Measurements from ENCODE around the gene ZNF641. TPM values are rescaled to one million over a fixed set of nuclear protein-coding genes. Genes with fewer than 3 reads are reported as not detected.

The ZNF641 gene
- total RNA-seq, 6 experiments from 2014 or later = 6.5 to 8.4 (median 7.2) TPM

GRCh38 chr12:48366131-48366530 is 15.4 kb upstream of the ZNF641 start:
- no peaks in the 10 kb centered on the region for H3K9me3 ChIP-seq
- TF ChIP-seq POLR2A (IDR thresholded peaks at IDR 0.05) = no peak
- no peak for TF ChIP-seq CTCF (IDR thresholded peaks at IDR 0.05)
- no peaks in the 10 kb centered on the region for H3K36me3 ChIP-seq
- no peak overlapping the region for H3K27ac ChIP-seq
- intact Hi-C loops (cut with DNase I) = no loop called here
- WGBS (ENCODE audit: insufficient coverage, low coverage, low lambda C conversion rate, missing lambda C conversion rate) = 58% methylated on average over 2 of the region's 2 CpGs
- no peaks in the 10 kb centered on the region for H3K4me1 ChIP-seq
- no peak overlapping the region for H3K4me3 ChIP-seq
- H3K27me3 ChIP-seq = no peaks in the 10 kb centered on the region
- ATAC-seq (no peak), DNase-seq (no peak)

GRCh38 chr12:48361664-48362339 is 11.1 kb upstream of the ZNF641 start:
- Histone ChIP-seq H3K4me3 (no peak overlapping the region), H3K27me3 (no peaks in the 10 kb centered on the region), H3K27ac (no peak overlapping the region), H3K9me3 (no peaks in the 10 kb centered on the region), H3K4me1 (no peaks in the 10 kb centered on the region), H3K36me3 (no peaks in the 10 kb centered on the region)
- WGBS (ENCODE audit: insufficient coverage, low coverage, low lambda C conversion rate, missing lambda C conversion rate) = 62% methylated on average over 2 of the region's 2 CpGs
- TF ChIP-seq POLR2A (IDR thresholded peaks at IDR 0.05) (no peak), CTCF (IDR thresholded peaks at IDR 0.05) (no peak)
- intact Hi-C loops (cut with DNase I) = no loop called here
- DNase-seq = no peak
- no peak for ATAC-seq

- Histone ChIP-seq H3K27ac (no peak overlapping the region), H3K9me3 (no peaks in the 10 kb centered on the region), H3K4me3 (no peak overlapping the region), H3K4me1 (no peaks in the 10 kb centered on the region), H3K27me3 (no peaks in the 10 kb centered on the region), H3K36me3 (no peaks in the 10 kb centered on the region)
- ATAC-seq (no peak), DNase-seq (no peak)
- no peak for TF ChIP-seq CTCF (IDR thresholded peaks at IDR 0.05)
- TF ChIP-seq POLR2A (IDR thresholded peaks at IDR 0.05) = no peak
- 90% methylated on average over 5 of the region's 7 CpGs for WGBS (ENCODE audit: insufficient coverage, low coverage, low lambda C conversion rate, missing lambda C conversion rate)
- intact Hi-C loops (cut with DNase I) = no loop called here
These were observed 8.3 kb upstream of the ZNF641 start for GRCh38 chr12:48358937-48359513.

GRCh38 chr12:48356041-48356768 is 5.5 kb upstream of the ZNF641 start:
- H3K27me3 ChIP-seq = no peaks in the 10 kb centered on the region
- no peak for TF ChIP-seq CTCF (IDR thresholded peaks at IDR 0.05)
- no peak for TF ChIP-seq POLR2A (IDR thresholded peaks at IDR 0.05)
- no peak overlapping the region for H3K27ac ChIP-seq
- no peaks in the 10 kb centered on the region for H3K36me3 ChIP-seq
- DNase-seq (no peak), ATAC-seq (no peak)
- no peaks in the 10 kb centered on the region for H3K9me3 ChIP-seq
- peaks cover 0 to 7% (median 2%) of the 10 kb centered on the region in 4 donors for H3K4me1 ChIP-seq
- H3K4me3 ChIP-seq = no peak overlapping the region
- 83% methylated on average over 5 of the region's 6 CpGs for WGBS (ENCODE audit: insufficient coverage, low coverage, low lambda C conversion rate, missing lambda C conversion rate)
- intact Hi-C loops (cut with DNase I) = no loop called here

Measured in right lobe of liver (tissue), 6 donors.